SK-N-SH treated with all-trans-retinoic acid at 6 μM for 48 hours (cell line): ENCODE data around the gene PLCL2.

Experiments used
- ATAC-seq: fragments of 200-7000 bp; cut with Tn5 transposase; 3 replicates; pipeline ENCODE4 v1.9.1; 2020; ENCODE audit warnings: mild to moderate bottlenecking, moderate library complexity
- BACH2 ChIP-seq: fragments of 250-450 bp; sonication (Bioruptor Pico); IDR thresholded peaks from 2 replicates; pipeline ENCODE4 v1.9.0; 2021; ENCODE audit warnings: mild to moderate bottlenecking, borderline replicate concordance
- CREB5 ChIP-seq: fragments of 250-450 bp; sonication (Bioruptor Pico); IDR thresholded peaks from 2 replicates; pipeline ENCODE4 v1.5.1; 2020; ENCODE audit warnings: low read depth, mild to moderate bottlenecking, moderate library complexity
- CSDC2 ChIP-seq: fragments of 250-450 bp; sonication (Bioruptor Pico); IDR thresholded peaks from 2 replicates; pipeline ENCODE4 v1.5.0; 2020; ENCODE audit warnings: mild to moderate bottlenecking, moderate library complexity
- CSRNP3 ChIP-seq: fragments of 250-450 bp; sonication (Bioruptor Pico); IDR thresholded peaks from 2 replicates; pipeline ENCODE4 v1.5.1; 2021; ENCODE audit warnings: mild to moderate bottlenecking, moderate library complexity
- ESRRG ChIP-seq: fragments of 250-450 bp; sonication (Bioruptor Pico); IDR thresholded peaks from 2 replicates; pipeline ENCODE4 v1.6.1; 2021; ENCODE audit warnings: mild to moderate bottlenecking
- GLIS3 ChIP-seq: fragments of 250-450 bp; sonication (Bioruptor Pico); IDR thresholded peaks from 2 replicates; pipeline ENCODE4 v1.5.0; 2020; ENCODE audit warnings: mild to moderate bottlenecking, moderate library complexity
- ISL1 ChIP-seq: fragments of 250-450 bp; sonication (Bioruptor Pico); IDR thresholded peaks from 2 replicates; pipeline ENCODE4 v2.1.2; 2022; ENCODE audit warnings: mild to moderate bottlenecking, moderate library complexity
- OSR1 ChIP-seq: fragments of 250-450 bp; sonication (Bioruptor Pico); IDR thresholded peaks from 2 replicates; pipeline ENCODE4 v1.8.0; 2022; ENCODE audit warnings: moderate library complexity, mild to moderate bottlenecking, inconsistent platforms
- PATZ1 ChIP-seq: fragments of 250-450 bp; sonication (Bioruptor Pico); IDR thresholded peaks from 2 replicates; pipeline ENCODE4 v1.8.0; 2020; ENCODE audit warnings: mild to moderate bottlenecking, moderate library complexity, borderline replicate concordance
- POU6F1 ChIP-seq: fragments of 250-450 bp; sonication (Bioruptor Pico); IDR thresholded peaks from 2 replicates; pipeline ENCODE4 v1.8.0; 2021; ENCODE audit warnings: low read depth, mild to moderate bottlenecking, moderate library complexity, borderline replicate concordance
- PPARA ChIP-seq: fragments of 250-450 bp; sonication (Bioruptor Pico); IDR thresholded peaks from 2 replicates; pipeline ENCODE4 v1.5.0; 2020; ENCODE audit warnings: mild to moderate bottlenecking, borderline replicate concordance
- RARB ChIP-seq: fragments of 250-450 bp; sonication (Bioruptor Pico); IDR thresholded peaks from 2 replicates; pipeline ENCODE4 v1.8.0; 2021; ENCODE audit warnings: mild to moderate bottlenecking, moderate library complexity
- SNAI2 ChIP-seq: fragments of 250-450 bp; sonication (Bioruptor Pico); IDR thresholded peaks from 2 replicates; pipeline ENCODE4 v1.5.0; 2020; ENCODE audit warnings: mild to moderate bottlenecking, moderate library complexity
- TCF4 ChIP-seq: fragments of 250-450 bp; sonication (Bioruptor Pico); IDR thresholded peaks from 2 replicates; pipeline ENCODE4 v1.8.0; 2021; ENCODE audit warnings: mild to moderate bottlenecking, moderate library complexity, borderline replicate concordance
- TOX ChIP-seq: fragments of 250-450 bp; sonication (Bioruptor Pico); IDR thresholded peaks from 2 replicates; pipeline ENCODE4 v1.8.0; 2021; ENCODE audit warnings: mild to moderate bottlenecking, moderate library complexity, borderline replicate concordance
- TSHZ2 ChIP-seq: fragments of 250-450 bp; sonication (Bioruptor Pico); IDR thresholded peaks from 2 replicates; pipeline ENCODE4 v1.5.0; 2020; ENCODE audit warnings: mild to moderate bottlenecking, moderate library complexity
- ZC3H10 ChIP-seq: fragments of 250-450 bp; sonication (Bioruptor Pico); IDR thresholded peaks from 2 replicates; pipeline ENCODE4 v1.5.1; 2021; ENCODE audit warnings: mild to moderate bottlenecking, moderate library complexity
- ZFP30 ChIP-seq: fragments of 450-650 bp; formaldehyde crosslinking; IDR thresholded peaks from 2 replicates; pipeline ENCODE4 v1.5.0; 2022; ENCODE audit warnings: mild to moderate bottlenecking, moderate library complexity
- ZNF565 ChIP-seq: fragments of 450-650 bp; formaldehyde crosslinking; conservative IDR thresholded peaks from 2 replicates; pipeline ENCODE4 v1.5.0; 2020; ENCODE audit warnings: low read depth, mild to moderate bottlenecking, moderate library complexity
- ZNF70 ChIP-seq: fragments of 450-650 bp; formaldehyde crosslinking; IDR thresholded peaks from 2 replicates; pipeline ENCODE4 v1.5.0; 2020; ENCODE audit warnings: mild to moderate bottlenecking, moderate library complexity

Gene PLCL2

GRCh38 chr3:16871915-16872842 lies 12.6 kb upstream of the PLCL2 start:
- TF ChIP-seq CSDC2 = no peak
- no peak; the same call in 2 of the 3 replicates for ATAC-seq

- no peak for ATAC-seq
- TF ChIP-seq OSR1 (CRISPR knock-in tag) (no peak), ZFP30 (no peak), CSRNP3 (CRISPR knock-in tag) (no peak), TOX (CRISPR knock-in tag) (no peak), POU6F1 (CRISPR knock-in tag) (no peak), PPARA (no peak), ZNF70 (no peak), ZNF565 (CRISPR knock-in tag) (no peak), PATZ1 (no peak), SNAI2 (CRISPR knock-in tag) (no peak), ZC3H10 (CRISPR knock-in tag) (no peak), RARB (CRISPR knock-in tag) (no peak), ISL1 (CRISPR knock-in tag) (no peak), CREB5 (CRISPR knock-in tag) (no peak), ESRRG (CRISPR knock-in tag) (no peak), BACH2 (no peak)
Observed at GRCh38 chr3:16873872-16874271, 10.9 kb upstream of the PLCL2 start.

GRCh38 chr3:16875876-16876550 lies 8.7 kb upstream of the PLCL2 start:
- TF ChIP-seq GLIS3 (CRISPR knock-in tag) = no peak
- no peak for TF ChIP-seq OSR1 (CRISPR knock-in tag)
- no peak for TF ChIP-seq CSDC2
- no peak for TF ChIP-seq ISL1 (CRISPR knock-in tag)
- no peak for ATAC-seq

- no peak for ATAC-seq
- no peak for TF ChIP-seq ZC3H10 (CRISPR knock-in tag)
- TF ChIP-seq TOX (CRISPR knock-in tag) = no peak
- no peak for TF ChIP-seq ZNF70
- TF ChIP-seq CREB5 (CRISPR knock-in tag) = no peak
- TF ChIP-seq OSR1 (CRISPR knock-in tag) = no peak
- TF ChIP-seq ZNF565 (CRISPR knock-in tag) = no peak
- no peak for TF ChIP-seq TSHZ2 (CRISPR knock-in tag)
- TF ChIP-seq TCF4 (CRISPR knock-in tag) = no peak
Observed at GRCh38 chr3:16877505-16877904, 7.2 kb upstream of the PLCL2 start.
